ENCODE data around the gene NCOA3. TPM values are rescaled to one million over a fixed set of nuclear protein-coding genes. Genes with fewer than 3 reads are reported as not detected.

NCOA3 gene
- total RNA-seq, 1 donor: 53.3 TPM

- no peak for TF ChIP-seq CTCF (IDR thresholded peaks at IDR 0.05; ENCODE audit: insufficient read depth, low read length)
- no peak for DNase-seq (ENCODE audit: low read depth)
These were observed 174.6 kb downstream of the NCOA3 start for GRCh38 chr20:47676219-47676721.

GRCh38 chr20:47676912-47677634 is 175.4 kb downstream of the NCOA3 start:
- no peak overlapping the region for H3K4me3 ChIP-seq (ENCODE audit: low read depth, low read length)
- DNase-seq (ENCODE audit: low read depth): no peak
- TF ChIP-seq CTCF (IDR thresholded peaks at IDR 0.05; ENCODE audit: insufficient read depth, low read length): no peak

More at GRCh38 chr20:47676219-47676721, 174.6 kb downstream of the NCOA3 start:
- no peak overlapping the region for H3K4me3 ChIP-seq (ENCODE audit: low read depth, low read length)

- DNase-seq (ENCODE audit: low read depth): no peak
- peak; percentile 75 for TF ChIP-seq CTCF (IDR thresholded peaks at IDR 0.05; ENCODE audit: insufficient read depth, low read length)
- no peak overlapping the region for H3K4me3 ChIP-seq (ENCODE audit: low read depth, low read length)
These were observed 176.2 kb downstream of the NCOA3 start for GRCh38 chr20:47677635-47678453.

GRCh38 chr20:47678536-47678935 is 176.8 kb downstream of the NCOA3 start:
- no peak for DNase-seq (ENCODE audit: low read depth)
- no peak for TF ChIP-seq CTCF (IDR thresholded peaks at IDR 0.05; ENCODE audit: insufficient read depth, low read length)

GRCh38 chr20:47679462-47679861 is 177.8 kb downstream of the NCOA3 start:
- DNase-seq (ENCODE audit: low read depth): no peak
- no peak for TF ChIP-seq CTCF (IDR thresholded peaks at IDR 0.05; ENCODE audit: insufficient read depth, low read length)
- no peak overlapping the region for H3K4me3 ChIP-seq (ENCODE audit: low read depth, low read length)

More at GRCh38 chr20:47678536-47678935, 176.8 kb downstream of the NCOA3 start:
- H3K4me3 ChIP-seq (ENCODE audit: low read depth, low read length): no peak overlapping the region

- no peak for DNase-seq (ENCODE audit: low read depth)
- no peak overlapping the region for H3K4me3 ChIP-seq (ENCODE audit: low read depth, low read length)
- no peak for TF ChIP-seq CTCF (IDR thresholded peaks at IDR 0.05; ENCODE audit: insufficient read depth, low read length)
These were observed 179.3 kb downstream of the NCOA3 start for GRCh38 chr20:47680804-47681529.

All from fibroblast of the aortic adventitia (primary cell).